ENCODE measurements around the gene TMSB4X.

The TMSB4X gene

DNA sequence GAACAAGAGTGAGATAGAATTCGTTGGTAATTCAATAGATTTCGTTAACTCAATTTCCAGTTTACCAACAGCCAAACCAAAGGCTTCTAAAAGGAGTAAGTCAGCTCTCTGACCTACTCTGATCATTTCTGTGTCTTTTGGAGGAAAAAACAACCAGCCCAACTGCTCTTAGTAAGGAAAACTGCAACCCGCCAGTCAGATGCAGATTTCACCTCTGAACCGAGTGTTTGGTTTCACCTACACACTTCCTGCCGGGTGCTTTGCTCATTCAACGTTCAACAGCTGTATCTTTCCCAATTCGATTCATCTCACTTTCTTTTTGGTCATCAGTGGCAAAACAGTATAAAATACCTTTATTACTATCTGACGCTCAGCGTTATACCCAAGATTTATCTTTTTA is 24.5 kb downstream of the TMSB4X start:
- Histone ChIP-seq H3K4me3 (ENCODE audit: low read length) (peak overlapping the region; percentile 67), H3K27ac (ENCODE audit: low read depth, low read length) (peak overlapping the region; percentile 98)
- TF ChIP-seq EZH2phosphoT487 (IDR thresholded peaks at IDR 0.05; ENCODE audit: borderline replicate concordance, low read length): no peak

DNA sequence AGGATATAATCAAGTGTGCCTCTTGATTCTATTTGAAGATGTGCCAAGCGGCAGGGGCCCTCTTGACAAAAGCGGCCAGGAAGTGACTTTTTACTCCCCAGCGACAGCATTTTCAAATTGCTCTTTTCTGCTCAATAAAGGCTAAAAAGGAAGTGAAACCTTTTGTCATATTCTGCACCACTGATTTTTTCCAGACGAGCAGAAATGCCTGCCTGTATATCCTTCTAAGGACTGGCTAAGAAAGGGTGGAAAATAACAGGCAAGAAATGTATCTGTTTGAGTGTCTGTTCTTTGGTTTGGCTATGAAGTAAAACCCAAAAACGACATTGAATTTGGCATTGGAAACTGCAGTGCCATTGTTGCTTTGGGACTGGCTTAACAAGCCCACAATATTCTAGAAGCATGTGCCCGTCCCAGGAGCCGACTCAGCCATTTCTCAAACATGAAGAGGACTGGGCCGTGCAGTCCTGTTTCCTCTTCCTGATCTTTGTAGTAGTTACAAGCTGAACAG is 25.4 kb downstream of the TMSB4X start:
- Histone ChIP-seq H3K27ac (ENCODE audit: low read depth, low read length) (peak overlapping the region; percentile 98), H3K4me3 (ENCODE audit: low read length) (peak overlapping the region; percentile 67), H3F3A (ENCODE audit: control insufficient read depth, insufficient read depth) (peaks cover 26% of the 10 kb centered on the region), H3K4me2 (ENCODE audit: low read length) (peak overlapping the region; percentile 95), H3K27me3 (ENCODE audit: control insufficient read depth, low read length) (no peaks in the 10 kb centered on the region), H3K79me2 (ENCODE audit: control insufficient read depth, low read length) (no peaks in the 10 kb centered on the region), H3K9me3 (ENCODE audit: control insufficient read depth, insufficient read depth, low read length) (no peaks in the 10 kb centered on the region), H3K9me2 (replicated peaks; ENCODE audit: control insufficient read depth, low read length) (no peaks in the 10 kb centered on the region), H4K20me1 (ENCODE audit: control insufficient read depth, insufficient read depth, low read depth, low read length) (no peaks in the 10 kb centered on the region), H3K36me3 (ENCODE audit: control insufficient read depth, low read length) (no peaks in the 10 kb centered on the region), H3K4me1 (ENCODE audit: control insufficient read depth, low read length) (peaks cover 84% of the 10 kb centered on the region)
- TF ChIP-seq EZH2phosphoT487 (IDR thresholded peaks at IDR 0.05; ENCODE audit: borderline replicate concordance, low read length): no peak
- TF ChIP-seq, protein P1, sequence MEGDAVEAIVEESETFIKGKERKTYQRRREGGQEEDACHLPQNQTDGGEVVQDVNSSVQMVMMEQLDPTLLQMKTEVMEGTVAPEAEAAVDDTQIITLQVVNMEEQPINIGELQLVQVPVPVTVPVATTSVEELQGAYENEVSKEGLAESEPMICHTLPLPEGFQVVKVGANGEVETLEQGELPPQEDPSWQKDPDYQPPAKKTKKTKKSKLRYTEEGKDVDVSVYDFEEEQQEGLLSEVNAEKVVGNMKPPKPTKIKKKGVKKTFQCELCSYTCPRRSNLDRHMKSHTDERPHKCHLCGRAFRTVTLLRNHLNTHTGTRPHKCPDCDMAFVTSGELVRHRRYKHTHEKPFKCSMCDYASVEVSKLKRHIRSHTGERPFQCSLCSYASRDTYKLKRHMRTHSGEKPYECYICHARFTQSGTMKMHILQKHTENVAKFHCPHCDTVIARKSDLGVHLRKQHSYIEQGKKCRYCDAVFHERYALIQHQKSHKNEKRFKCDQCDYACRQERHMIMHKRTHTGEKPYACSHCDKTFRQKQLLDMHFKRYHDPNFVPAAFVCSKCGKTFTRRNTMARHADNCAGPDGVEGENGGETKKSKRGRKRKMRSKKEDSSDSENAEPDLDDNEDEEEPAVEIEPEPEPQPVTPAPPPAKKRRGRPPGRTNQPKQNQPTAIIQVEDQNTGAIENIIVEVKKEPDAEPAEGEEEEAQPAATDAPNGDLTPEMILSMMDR (IDR thresholded peaks at IDR 0.05; ENCODE audit: low read depth, low read length, poor library complexity, severe bottlenecking): no peak

More for the DNA sequence above, 24.5 kb downstream of the TMSB4X start:
- H3F3A ChIP-seq (ENCODE audit: control insufficient read depth, insufficient read depth): peaks cover 19% of the 10 kb centered on the region
- no peaks in the 10 kb centered on the region for H3K79me2 ChIP-seq (ENCODE audit: control insufficient read depth, low read length)
- peak overlapping the region; percentile 95 for H3K4me2 ChIP-seq (ENCODE audit: low read length)
- no peaks in the 10 kb centered on the region for H4K20me1 ChIP-seq (ENCODE audit: control insufficient read depth, insufficient read depth, low read depth, low read length)
- H3K4me1 ChIP-seq (ENCODE audit: control insufficient read depth, low read length): peaks cover 75% of the 10 kb centered on the region
- H3K36me3 ChIP-seq (ENCODE audit: control insufficient read depth, low read length): no peaks in the 10 kb centered on the region
- no peaks in the 10 kb centered on the region for H3K9me2 ChIP-seq (replicated peaks; ENCODE audit: control insufficient read depth, low read length)
- H3K9me3 ChIP-seq (ENCODE audit: control insufficient read depth, insufficient read depth, low read length): no peaks in the 10 kb centered on the region
- H3K27me3 ChIP-seq (ENCODE audit: control insufficient read depth, low read length): no peaks in the 10 kb centered on the region

DNA sequence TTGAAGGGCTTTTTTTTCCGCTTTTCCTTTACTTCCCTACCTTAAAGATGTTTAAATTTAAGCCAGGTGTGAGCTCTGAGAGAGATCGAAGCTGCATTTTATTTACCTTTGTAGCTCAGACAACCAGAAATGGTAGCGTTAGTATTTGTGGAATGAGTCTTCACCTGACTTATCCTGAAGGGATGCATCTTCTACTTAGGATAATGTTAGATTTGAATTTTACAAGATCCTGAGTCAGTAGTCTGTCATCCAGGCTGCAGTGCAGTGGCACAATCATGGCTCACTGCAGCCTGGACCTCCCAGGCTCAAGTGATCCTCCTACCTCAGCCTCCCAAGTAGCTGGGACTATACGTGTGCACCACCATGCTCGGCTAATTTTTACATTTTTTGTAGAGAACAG is 26.2 kb downstream of the TMSB4X start:
- no peaks in the 10 kb centered on the region for H3K27me3 ChIP-seq (ENCODE audit: control insufficient read depth, low read length)
- peaks cover 30% of the 10 kb centered on the region for H3F3A ChIP-seq (ENCODE audit: control insufficient read depth, insufficient read depth)
- peaks cover 91% of the 10 kb centered on the region for H3K4me1 ChIP-seq (ENCODE audit: control insufficient read depth, low read length)
- H3K36me3 ChIP-seq (ENCODE audit: control insufficient read depth, low read length): no peaks in the 10 kb centered on the region
- TF ChIP-seq EZH2phosphoT487 (IDR thresholded peaks at IDR 0.05; ENCODE audit: borderline replicate concordance, low read length): no peak
- TF ChIP-seq, protein P1 (IDR thresholded peaks at IDR 0.05; ENCODE audit: low read depth, low read length, poor library complexity, severe bottlenecking): no peak
- no peaks in the 10 kb centered on the region for H3K79me2 ChIP-seq (ENCODE audit: control insufficient read depth, low read length)
- H3K27ac ChIP-seq (ENCODE audit: low read depth, low read length): peak overlapping the region; percentile 98
- no peaks in the 10 kb centered on the region for H3K9me3 ChIP-seq (ENCODE audit: control insufficient read depth, insufficient read depth, low read length)
- H3K4me3 ChIP-seq (ENCODE audit: low read length): peak overlapping the region; percentile 67
- H3K9me2 ChIP-seq (replicated peaks; ENCODE audit: control insufficient read depth, low read length): no peaks in the 10 kb centered on the region
- peak overlapping the region; percentile 95 for H3K4me2 ChIP-seq (ENCODE audit: low read length)
- no peaks in the 10 kb centered on the region for H4K20me1 ChIP-seq (ENCODE audit: control insufficient read depth, insufficient read depth, low read depth, low read length)

DNA sequence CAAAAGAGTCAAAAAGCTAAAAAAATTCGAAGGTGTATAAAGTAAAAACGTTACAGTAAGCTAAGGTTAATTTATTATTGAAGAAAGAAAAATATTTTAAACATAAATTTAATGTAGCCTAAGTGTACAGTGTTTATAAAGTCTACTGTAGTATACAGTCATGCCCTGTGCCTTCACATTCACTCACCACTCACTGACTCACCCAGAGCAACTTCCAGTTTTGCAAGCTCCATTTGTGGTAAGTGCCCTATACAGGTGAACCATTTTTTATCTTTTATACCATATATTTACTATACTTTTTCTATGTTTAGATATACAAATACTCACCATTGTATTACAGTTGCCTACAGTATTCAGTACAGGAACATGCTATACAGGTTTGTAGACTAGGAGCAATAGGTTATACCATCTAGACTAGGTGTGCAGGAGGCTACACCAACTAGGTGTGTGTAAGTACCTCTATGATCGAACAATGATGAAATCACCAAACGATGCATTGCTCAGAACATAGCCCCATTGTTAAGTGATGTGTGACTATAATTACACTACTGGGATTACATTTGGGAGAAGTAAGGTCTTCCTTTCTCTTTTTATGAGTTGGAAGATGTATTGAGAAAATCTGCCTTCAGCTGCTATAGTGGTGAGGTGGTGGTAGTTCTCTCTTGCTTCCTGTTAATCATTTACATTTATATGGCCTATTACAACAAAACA is 27.2 kb downstream of the TMSB4X start:
- Histone ChIP-seq H3K9me3 (ENCODE audit: control insufficient read depth, insufficient read depth, low read length) (no peaks in the 10 kb centered on the region), H3F3A (ENCODE audit: control insufficient read depth, insufficient read depth) (peaks cover 32% of the 10 kb centered on the region), H3K4me1 (ENCODE audit: control insufficient read depth, low read length) (peaks cover 98% of the 10 kb centered on the region), H3K27me3 (ENCODE audit: control insufficient read depth, low read length) (no peaks in the 10 kb centered on the region), H4K20me1 (ENCODE audit: control insufficient read depth, insufficient read depth, low read depth, low read length) (no peaks in the 10 kb centered on the region), H3K4me2 (ENCODE audit: low read length) (peak overlapping the region; percentile 54), H3K36me3 (ENCODE audit: control insufficient read depth, low read length) (no peaks in the 10 kb centered on the region), H3K27ac (ENCODE audit: low read depth, low read length) (peak overlapping the region; percentile 98), H3K4me3 (ENCODE audit: low read length) (peak overlapping the region; percentile 29), H3K79me2 (ENCODE audit: control insufficient read depth, low read length) (no peaks in the 10 kb centered on the region), H3K9me2 (replicated peaks; ENCODE audit: control insufficient read depth, low read length) (no peaks in the 10 kb centered on the region)
- TF ChIP-seq, protein P1 (IDR thresholded peaks at IDR 0.05; ENCODE audit: low read depth, low read length, poor library complexity, severe bottlenecking): no peak
- no peak for TF ChIP-seq EZH2phosphoT487 (IDR thresholded peaks at IDR 0.05; ENCODE audit: borderline replicate concordance, low read length)
